ENCODE measurements around the gene AIG1.
A peak's percentile ranks its signal among the peaks of the same experiment; 100 is the strongest.

The AIG1 gene

DNA sequence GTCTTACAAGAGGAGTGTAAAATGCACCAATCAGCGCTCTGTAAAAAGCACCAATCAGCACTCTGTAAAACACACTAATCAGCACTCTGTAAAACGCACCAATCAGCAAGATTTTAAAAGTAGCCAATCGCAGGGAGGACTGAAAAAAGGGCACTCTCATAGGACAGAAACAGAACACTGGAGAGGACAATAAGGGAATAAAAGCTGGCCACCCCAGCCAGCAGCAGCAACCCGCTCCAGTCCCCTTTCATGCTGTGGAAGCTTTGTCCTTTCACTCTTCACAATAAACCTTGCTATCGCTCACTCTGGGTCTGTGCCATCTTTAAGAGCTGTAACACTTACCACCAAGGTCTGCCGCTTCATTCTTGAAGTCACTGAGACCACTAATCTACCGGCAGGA, 1.7 kb upstream of the AIG1 start:
- Histone ChIP-seq H3K9me3 (ENCODE audit: control insufficient read depth in 1 of 2, low read length in 2 of 2) (no peaks in the 10 kb centered on the region), H3K27me3 (ENCODE audit: low read depth, low read length) (no peaks in the 10 kb centered on the region), H3K4me3 (ENCODE audit: low read depth in 1 of 2, low read length in 2 of 2) (no peak overlapping the region), H3K36me3 (ENCODE audit: control insufficient read depth in 1 of 2, insufficient read depth in 2 of 2, low read length in 2 of 2) (no peaks in the 10 kb centered on the region), H3K27ac (ENCODE audit: low read length) (no peak overlapping the region), H3K4me1 (ENCODE audit: control insufficient read depth in 1 of 2, insufficient read depth in 2 of 2, low read length in 2 of 2) (peaks cover 11 to 15% of the 10 kb centered on the region in 2 donors)

DNA sequence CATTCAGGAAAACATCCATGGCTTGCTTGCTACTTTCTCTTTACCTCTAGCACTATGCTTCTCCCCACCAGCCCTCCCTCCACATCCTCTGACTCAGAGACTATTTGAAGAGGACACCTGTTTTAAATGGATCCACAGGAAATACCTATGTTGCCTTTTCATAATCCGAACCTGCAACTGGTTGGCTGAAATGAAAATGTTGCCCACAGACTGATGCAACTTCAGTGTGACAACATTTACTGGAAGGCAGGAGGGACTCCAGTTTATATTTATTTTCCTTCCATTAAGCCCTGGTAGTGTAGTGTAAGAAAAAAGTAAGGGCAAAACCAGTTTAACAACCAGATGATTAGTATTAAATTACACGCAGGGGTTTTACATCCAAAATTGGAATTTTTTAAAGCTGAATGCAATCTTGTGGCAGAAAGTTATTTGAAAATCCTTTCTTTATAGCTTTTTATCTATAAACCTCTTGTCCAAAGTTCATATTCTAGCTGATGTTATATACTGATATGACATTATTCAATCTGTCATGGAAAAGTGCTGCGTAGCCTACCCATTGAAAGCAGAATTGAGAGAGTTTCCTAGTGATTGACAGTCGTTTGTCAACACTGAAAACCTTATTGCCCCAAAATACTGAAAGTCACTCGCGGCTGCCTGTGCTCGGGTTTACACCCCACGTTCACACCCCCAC, 881 bp upstream of the AIG1 start:
- peak overlapping the region; percentile 87 for H3K27ac ChIP-seq (ENCODE audit: low read length)
- peak overlapping the region; percentile 77 to 78 for H3K4me3 ChIP-seq (ENCODE audit: low read depth in 1 of 2, low read length in 2 of 2)
- H3K36me3 ChIP-seq (ENCODE audit: control insufficient read depth in 1 of 2, insufficient read depth in 2 of 2, low read length in 2 of 2), result no peaks in the 10 kb centered on the region
- no peaks in the 10 kb centered on the region for H3K9me3 ChIP-seq (ENCODE audit: control insufficient read depth in 1 of 2, low read length in 2 of 2)
- no peaks in the 10 kb centered on the region for H3K27me3 ChIP-seq (ENCODE audit: low read depth, low read length)
- H3K4me1 ChIP-seq (ENCODE audit: control insufficient read depth in 1 of 2, insufficient read depth in 2 of 2, low read length in 2 of 2), result peaks cover 11 to 15% of the 10 kb centered on the region in 2 donors

DNA sequence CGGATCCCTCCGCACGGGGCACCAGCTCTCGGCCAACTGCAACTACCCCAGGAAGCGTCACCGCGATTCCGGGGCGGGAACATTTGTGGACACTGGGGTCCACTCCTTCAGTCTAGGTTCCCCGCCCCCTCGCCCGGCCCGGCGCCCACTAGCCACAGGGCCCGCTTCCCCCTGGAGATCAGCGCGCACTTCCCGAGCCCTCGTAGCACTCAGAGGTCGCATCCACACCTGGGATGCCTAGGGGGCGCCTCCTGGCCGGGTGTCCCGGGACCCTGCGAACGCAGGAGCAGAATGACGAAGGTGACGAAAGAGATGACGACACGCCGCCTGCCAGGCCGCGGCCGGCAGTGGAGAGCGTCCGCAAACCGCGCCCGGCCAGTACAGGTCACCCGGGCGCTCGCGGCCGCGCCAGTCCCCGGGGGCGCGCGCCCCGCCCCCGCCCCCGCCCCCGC, 309 bp upstream of the AIG1 start:
- H3K27me3 ChIP-seq (ENCODE audit: low read depth, low read length), result no peaks in the 10 kb centered on the region
- no peaks in the 10 kb centered on the region for H3K36me3 ChIP-seq (ENCODE audit: control insufficient read depth in 1 of 2, insufficient read depth in 2 of 2, low read length in 2 of 2)
- H3K4me1 ChIP-seq (ENCODE audit: control insufficient read depth in 1 of 2, insufficient read depth in 2 of 2, low read length in 2 of 2), result peaks cover 14 to 15% of the 10 kb centered on the region in 2 donors
- H3K4me3 ChIP-seq (ENCODE audit: low read depth in 1 of 2, low read length in 2 of 2), result peak overlapping the region; percentile 77 to 78
- no peaks in the 10 kb centered on the region for H3K9me3 ChIP-seq (ENCODE audit: control insufficient read depth in 1 of 2, low read length in 2 of 2)
- H3K27ac ChIP-seq (ENCODE audit: low read length), result peak overlapping the region; percentile 87

DNA sequence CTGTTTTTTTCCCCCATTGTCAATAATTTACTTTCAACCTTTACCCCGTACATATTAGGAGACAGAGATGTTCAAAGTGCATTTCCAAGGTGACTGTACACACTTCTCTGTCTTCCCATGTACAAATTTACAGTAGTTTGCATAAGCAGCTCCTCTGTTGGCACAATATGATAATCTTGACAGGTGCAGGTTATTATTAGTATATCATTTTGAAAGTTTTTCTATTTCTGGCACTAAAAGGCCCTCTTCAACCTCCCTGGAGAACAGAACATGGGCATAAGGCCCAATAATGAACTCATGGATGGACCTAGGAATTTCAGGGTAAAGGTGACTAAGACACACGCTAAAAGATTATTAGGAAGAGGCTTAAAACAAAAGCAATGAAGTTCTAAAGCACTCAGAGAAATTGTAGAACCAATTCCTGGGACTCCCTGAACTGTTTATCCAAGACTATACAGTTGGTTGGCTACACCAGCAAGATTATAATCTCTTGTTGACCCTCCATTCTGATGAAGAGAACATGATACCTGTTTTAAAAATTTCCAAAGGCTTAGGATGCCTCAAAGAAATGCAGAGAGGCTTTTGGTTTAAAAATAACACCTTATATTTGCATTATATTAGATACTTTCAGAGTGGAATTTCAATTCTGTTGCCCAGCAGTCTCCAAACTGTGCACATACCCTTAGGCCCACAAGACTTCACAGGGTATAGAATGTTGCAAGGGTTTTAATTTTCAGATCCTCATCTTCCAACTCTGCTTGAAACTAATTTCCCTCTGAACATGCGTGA, 1.1 kb downstream of the AIG1 start:
- H3K27ac ChIP-seq (ENCODE audit: low read length), result peak overlapping the region; percentile 73
- H3K4me3 ChIP-seq (ENCODE audit: low read depth in 1 of 2, low read length in 2 of 2), result peak overlapping the region; percentile 75 to 77
- no peaks in the 10 kb centered on the region for H3K36me3 ChIP-seq (ENCODE audit: control insufficient read depth in 1 of 2, insufficient read depth in 2 of 2, low read length in 2 of 2)
- peaks cover 15% of the 10 kb centered on the region in 2 donors for H3K4me1 ChIP-seq (ENCODE audit: control insufficient read depth in 1 of 2, insufficient read depth in 2 of 2, low read length in 2 of 2)
- H3K27me3 ChIP-seq (ENCODE audit: low read depth, low read length), result no peaks in the 10 kb centered on the region
- H3K9me3 ChIP-seq (ENCODE audit: control insufficient read depth in 1 of 2, low read length in 2 of 2), result no peaks in the 10 kb centered on the region

DNA sequence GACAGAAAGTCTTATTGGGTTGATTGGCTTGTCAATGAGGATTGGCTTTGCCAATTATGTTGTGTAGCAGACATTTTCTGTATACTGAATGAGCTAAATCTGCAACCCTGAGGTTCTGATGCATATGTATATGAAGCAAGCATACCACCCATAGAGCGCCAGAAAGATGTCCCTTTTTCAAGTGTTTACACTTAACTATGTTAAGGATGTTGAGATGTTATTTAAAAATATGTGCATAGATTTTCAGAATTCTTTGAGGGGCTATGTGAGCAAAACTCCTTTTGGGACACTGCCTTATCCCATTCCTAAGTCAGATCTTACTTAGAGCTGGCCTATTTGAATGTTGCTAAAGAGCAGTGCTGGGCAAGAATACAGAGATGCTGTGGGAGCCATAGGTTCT, 1.9 kb downstream of the AIG1 start:
- H3K4me3 ChIP-seq (ENCODE audit: low read depth in 1 of 2, low read length in 2 of 2), result no peak overlapping the region
- no peaks in the 10 kb centered on the region for H3K9me3 ChIP-seq (ENCODE audit: control insufficient read depth in 1 of 2, low read length in 2 of 2)
- H3K27ac ChIP-seq (ENCODE audit: low read length), result no peak overlapping the region
- H3K36me3 ChIP-seq (ENCODE audit: control insufficient read depth in 1 of 2, insufficient read depth in 2 of 2, low read length in 2 of 2), result no peaks in the 10 kb centered on the region
- peaks cover 15% of the 10 kb centered on the region in 2 donors for H3K4me1 ChIP-seq (ENCODE audit: control insufficient read depth in 1 of 2, insufficient read depth in 2 of 2, low read length in 2 of 2)
- no peaks in the 10 kb centered on the region for H3K27me3 ChIP-seq (ENCODE audit: low read depth, low read length)

DNA sequence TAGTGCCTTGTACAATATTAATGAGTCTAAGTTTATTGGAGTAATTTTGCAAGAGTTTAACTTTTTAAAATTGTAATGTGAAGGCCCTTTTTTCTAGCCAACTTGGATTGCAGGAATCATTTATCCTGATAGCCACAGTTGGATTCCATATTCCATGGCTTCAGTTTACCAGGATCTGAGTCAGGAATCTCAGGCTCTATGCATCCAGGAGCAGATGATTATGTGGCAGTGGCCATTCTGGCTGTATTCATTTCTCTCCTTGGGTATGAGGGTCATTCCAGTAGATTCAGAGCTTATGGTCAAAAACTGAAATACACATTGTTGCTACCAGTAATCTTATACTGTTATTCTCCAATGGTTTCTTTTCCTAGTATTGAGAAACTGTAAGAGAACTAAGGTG, 2.9 kb downstream of the AIG1 start:
- no peak overlapping the region for H3K27ac ChIP-seq (ENCODE audit: low read length)
- H3K36me3 ChIP-seq (ENCODE audit: control insufficient read depth in 1 of 2, insufficient read depth in 2 of 2, low read length in 2 of 2), result no peaks in the 10 kb centered on the region
- no peak overlapping the region for H3K4me3 ChIP-seq (ENCODE audit: low read depth in 1 of 2, low read length in 2 of 2)
- no peaks in the 10 kb centered on the region for H3K27me3 ChIP-seq (ENCODE audit: low read depth, low read length)
- H3K9me3 ChIP-seq (ENCODE audit: control insufficient read depth in 1 of 2, low read length in 2 of 2), result no peaks in the 10 kb centered on the region
- peaks cover 15% of the 10 kb centered on the region in 2 donors for H3K4me1 ChIP-seq (ENCODE audit: control insufficient read depth in 1 of 2, insufficient read depth in 2 of 2, low read length in 2 of 2)

DNA sequence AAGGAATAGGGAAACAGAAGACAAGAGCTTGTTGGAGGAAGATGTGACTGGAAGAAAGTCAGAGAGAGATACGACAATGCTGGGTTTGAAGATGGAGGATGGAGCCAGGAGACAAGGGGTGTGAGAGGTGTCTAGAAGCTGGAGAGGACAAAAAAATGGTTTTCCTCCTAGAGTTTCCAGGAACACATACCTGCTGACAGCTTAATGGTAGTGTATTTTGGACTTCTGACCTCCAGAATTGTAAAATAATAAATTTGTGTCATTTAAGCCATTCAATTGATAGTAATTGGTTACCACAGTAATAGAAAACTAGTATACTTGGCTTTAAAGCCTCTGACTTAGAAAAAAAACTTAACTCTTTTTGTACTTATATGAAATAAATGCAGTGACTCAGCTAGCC, 3.6 kb downstream of the AIG1 start:
- no peaks in the 10 kb centered on the region for H3K9me3 ChIP-seq (ENCODE audit: control insufficient read depth in 1 of 2, low read length in 2 of 2)

DNA sequence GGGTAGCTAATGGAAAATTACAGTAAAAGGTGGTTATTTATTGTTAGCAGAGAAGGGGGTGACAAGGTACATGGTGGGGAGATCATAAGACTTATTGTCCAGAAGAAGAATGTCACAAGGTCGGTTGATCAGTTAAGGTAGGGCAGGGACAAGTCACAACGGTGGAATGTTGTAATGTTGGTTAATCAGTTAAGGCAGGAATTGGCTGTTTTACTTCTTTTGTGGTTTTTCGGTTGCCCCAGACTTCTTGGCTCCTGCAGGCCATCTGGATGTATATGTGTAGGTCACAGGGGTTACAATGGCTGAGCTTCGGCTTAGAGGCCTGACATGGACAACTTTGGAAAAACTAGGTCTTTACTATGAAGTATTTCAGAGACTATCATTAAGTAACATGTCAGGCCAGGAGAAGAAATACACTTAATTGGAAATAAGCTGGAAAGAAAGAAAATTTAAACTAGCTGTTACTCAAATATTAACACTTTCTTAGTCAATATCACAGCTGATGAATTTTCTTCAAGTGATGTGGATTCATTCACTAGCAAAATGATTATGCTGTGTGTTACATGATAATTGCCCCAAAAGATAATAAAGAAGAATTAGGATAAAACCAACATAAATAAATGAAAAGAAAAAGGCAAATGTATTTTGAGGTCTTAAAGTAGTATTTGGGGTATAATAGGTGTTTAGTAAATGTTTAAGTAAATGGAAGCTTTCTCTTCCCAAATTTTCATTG, 4.4 kb downstream of the AIG1 start:
- Histone ChIP-seq H3K27me3 (ENCODE audit: low read depth, low read length) (no peaks in the 10 kb centered on the region), H3K27ac (ENCODE audit: low read length) (no peak overlapping the region), H3K4me1 (ENCODE audit: control insufficient read depth in 1 of 2, insufficient read depth in 2 of 2, low read length in 2 of 2) (peaks cover 10 to 15% of the 10 kb centered on the region in 2 donors), H3K4me3 (ENCODE audit: low read depth in 1 of 2, low read length in 2 of 2) (no peak overlapping the region), H3K9me3 (ENCODE audit: control insufficient read depth in 1 of 2, low read length in 2 of 2) (no peaks in the 10 kb centered on the region), H3K36me3 (ENCODE audit: control insufficient read depth in 1 of 2, insufficient read depth in 2 of 2, low read length in 2 of 2) (no peaks in the 10 kb centered on the region)

More for the DNA sequence above, 3.6 kb downstream of the AIG1 start:
- Histone ChIP-seq H3K4me1 (ENCODE audit: control insufficient read depth in 1 of 2, insufficient read depth in 2 of 2, low read length in 2 of 2) (peaks cover 15% of the 10 kb centered on the region in 2 donors), H3K36me3 (ENCODE audit: control insufficient read depth in 1 of 2, insufficient read depth in 2 of 2, low read length in 2 of 2) (no peaks in the 10 kb centered on the region), H3K27me3 (ENCODE audit: low read depth, low read length) (no peaks in the 10 kb centered on the region), H3K27ac (ENCODE audit: low read length) (no peak overlapping the region), H3K4me3 (ENCODE audit: low read depth in 1 of 2, low read length in 2 of 2) (no peak overlapping the region)

DNA sequence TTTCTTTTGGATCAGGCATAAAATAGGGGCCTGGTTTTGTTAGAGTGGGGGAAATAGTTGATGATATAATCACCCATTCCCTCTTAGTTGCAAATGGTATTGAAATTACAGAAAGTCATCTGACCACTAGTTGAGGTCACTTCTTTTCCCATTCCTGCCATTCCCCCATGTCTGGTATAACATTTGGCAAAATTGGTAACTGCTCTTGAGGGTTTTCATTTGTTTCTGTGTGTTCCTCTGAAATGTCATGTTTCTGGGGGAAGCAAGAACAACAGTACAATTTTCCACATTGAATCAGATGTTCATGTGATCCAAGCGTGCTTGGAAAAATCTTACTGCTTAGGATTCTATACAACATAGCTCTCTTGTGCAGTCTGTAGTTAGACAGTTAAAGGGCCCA, 7.3 kb downstream of the AIG1 start:
- no peak overlapping the region for H3K27ac ChIP-seq (ENCODE audit: low read length)
- no peaks in the 10 kb centered on the region for H3K9me3 ChIP-seq (ENCODE audit: control insufficient read depth in 1 of 2, low read length in 2 of 2)
- H3K36me3 ChIP-seq (ENCODE audit: control insufficient read depth in 1 of 2, insufficient read depth in 2 of 2, low read length in 2 of 2), result no peaks in the 10 kb centered on the region

DNA sequence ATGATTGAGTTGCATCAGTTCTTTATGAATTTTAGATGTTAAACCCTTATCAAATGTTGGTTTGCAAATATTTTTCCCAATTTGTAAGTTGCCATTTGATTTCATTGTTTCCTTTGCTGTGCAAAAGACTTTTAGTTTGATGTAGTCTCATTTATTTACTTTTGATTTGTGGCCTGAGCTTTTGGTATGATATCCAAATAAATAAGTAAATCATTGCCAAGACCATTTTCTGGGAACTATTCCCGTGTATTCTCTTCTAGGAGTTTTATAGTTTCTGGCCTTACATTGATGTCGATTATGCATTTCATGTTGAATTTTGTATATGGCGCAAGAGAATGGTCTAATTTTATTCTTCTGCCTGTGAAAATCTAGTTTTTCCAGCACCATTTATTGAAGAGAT, 13.4 kb downstream of the AIG1 start:
- peaks cover 0 to 7% of the 10 kb centered on the region in 2 donors for H3K9me3 ChIP-seq (ENCODE audit: control insufficient read depth in 1 of 2, low read length in 2 of 2)
- H3K27ac ChIP-seq (ENCODE audit: low read length), result no peak overlapping the region
- H3K4me1 ChIP-seq (ENCODE audit: control insufficient read depth in 1 of 2, insufficient read depth in 2 of 2, low read length in 2 of 2), result no peaks in the 10 kb centered on the region
- H3K27me3 ChIP-seq (ENCODE audit: low read depth, low read length), result no peaks in the 10 kb centered on the region
- no peaks in the 10 kb centered on the region for H3K36me3 ChIP-seq (ENCODE audit: control insufficient read depth in 1 of 2, insufficient read depth in 2 of 2, low read length in 2 of 2)
- H3K4me3 ChIP-seq (ENCODE audit: low read depth in 1 of 2, low read length in 2 of 2), result no peak overlapping the region

More for the DNA sequence above, 7.3 kb downstream of the AIG1 start:
- no peak overlapping the region for H3K4me3 ChIP-seq (ENCODE audit: low read depth in 1 of 2, low read length in 2 of 2)
- H3K27me3 ChIP-seq (ENCODE audit: low read depth, low read length), result no peaks in the 10 kb centered on the region
- H3K4me1 ChIP-seq (ENCODE audit: control insufficient read depth in 1 of 2, insufficient read depth in 2 of 2, low read length in 2 of 2), result peaks cover 0 to 3% of the 10 kb centered on the region in 2 donors

DNA sequence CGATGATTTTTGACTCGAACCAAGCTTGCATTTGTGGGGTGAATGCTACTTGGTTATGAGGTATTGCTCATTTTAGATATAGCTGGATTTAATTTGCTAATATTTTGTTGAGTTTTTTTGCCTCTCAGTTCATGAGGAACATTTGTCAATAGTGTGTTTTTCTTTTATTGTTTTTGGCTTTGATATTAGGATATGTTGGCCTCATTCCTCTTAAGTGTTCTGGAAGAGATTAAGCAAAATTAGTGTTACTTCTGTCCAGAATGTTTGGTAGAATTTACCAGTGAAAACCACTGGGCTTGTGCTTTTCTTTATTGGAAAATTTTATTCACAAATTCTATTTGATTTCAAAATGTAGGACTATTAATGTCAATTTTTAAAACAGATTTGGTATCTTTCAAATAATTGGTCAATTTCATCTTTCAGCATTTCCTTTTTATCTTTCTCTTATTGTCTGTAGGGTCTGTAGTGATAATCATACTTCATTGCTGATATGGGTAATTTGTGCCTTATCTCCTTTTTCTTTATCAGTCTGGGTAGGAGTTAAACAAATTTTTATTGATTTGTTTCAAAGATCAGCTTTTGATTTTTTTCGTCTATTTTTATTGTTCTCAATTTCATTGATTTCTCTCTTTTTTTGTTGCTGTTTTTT, 14.1 kb downstream of the AIG1 start:
- Histone ChIP-seq H3K9me3 (ENCODE audit: control insufficient read depth in 1 of 2, low read length in 2 of 2) (peaks cover 0 to 7% of the 10 kb centered on the region in 2 donors), H3K4me3 (ENCODE audit: low read depth in 1 of 2, low read length in 2 of 2) (no peak overlapping the region), H3K4me1 (ENCODE audit: control insufficient read depth in 1 of 2, insufficient read depth in 2 of 2, low read length in 2 of 2) (no peaks in the 10 kb centered on the region), H3K27ac (ENCODE audit: low read length) (no peak overlapping the region), H3K36me3 (ENCODE audit: control insufficient read depth in 1 of 2, insufficient read depth in 2 of 2, low read length in 2 of 2) (no peaks in the 10 kb centered on the region), H3K27me3 (ENCODE audit: low read depth, low read length) (no peaks in the 10 kb centered on the region)
